Activated CD4-positive, alpha-beta T cell treated with anti-CD3 and anti-CD28 coated beads for 4 hours (primary cell): Measurements from ENCODE around the gene SCN3A.

Experiments used
- DNase-seq, 2 donors: peaks; one replicate each; pipeline ENCODE4 v3.0.0-alpha.2; 2020

Gene SCN3A

GRCh38 chr2:165054652-165055051 is 149.2 kb downstream of the SCN3A start:
- no peak for DNase-seq

GRCh38 chr2:165044505-165045303 is 159.1 kb downstream of the SCN3A start:
- DNase-seq, result no peak
